Measurements from ENCODE around the gene USP3. TPM values are rescaled to one million over a fixed set of nuclear protein-coding genes. Genes with fewer than 3 reads are reported as not detected.

The USP3 gene, protein sequence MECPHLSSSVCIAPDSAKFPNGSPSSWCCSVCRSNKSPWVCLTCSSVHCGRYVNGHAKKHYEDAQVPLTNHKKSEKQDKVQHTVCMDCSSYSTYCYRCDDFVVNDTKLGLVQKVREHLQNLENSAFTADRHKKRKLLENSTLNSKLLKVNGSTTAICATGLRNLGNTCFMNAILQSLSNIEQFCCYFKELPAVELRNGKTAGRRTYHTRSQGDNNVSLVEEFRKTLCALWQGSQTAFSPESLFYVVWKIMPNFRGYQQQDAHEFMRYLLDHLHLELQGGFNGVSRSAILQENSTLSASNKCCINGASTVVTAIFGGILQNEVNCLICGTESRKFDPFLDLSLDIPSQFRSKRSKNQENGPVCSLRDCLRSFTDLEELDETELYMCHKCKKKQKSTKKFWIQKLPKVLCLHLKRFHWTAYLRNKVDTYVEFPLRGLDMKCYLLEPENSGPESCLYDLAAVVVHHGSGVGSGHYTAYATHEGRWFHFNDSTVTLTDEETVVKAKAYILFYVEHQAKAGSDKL
- total RNA-seq (2014; rRNA removed; shearing (Covaris generic)), result 30.0 and 50.8 TPM in 2 replicates

DNA sequence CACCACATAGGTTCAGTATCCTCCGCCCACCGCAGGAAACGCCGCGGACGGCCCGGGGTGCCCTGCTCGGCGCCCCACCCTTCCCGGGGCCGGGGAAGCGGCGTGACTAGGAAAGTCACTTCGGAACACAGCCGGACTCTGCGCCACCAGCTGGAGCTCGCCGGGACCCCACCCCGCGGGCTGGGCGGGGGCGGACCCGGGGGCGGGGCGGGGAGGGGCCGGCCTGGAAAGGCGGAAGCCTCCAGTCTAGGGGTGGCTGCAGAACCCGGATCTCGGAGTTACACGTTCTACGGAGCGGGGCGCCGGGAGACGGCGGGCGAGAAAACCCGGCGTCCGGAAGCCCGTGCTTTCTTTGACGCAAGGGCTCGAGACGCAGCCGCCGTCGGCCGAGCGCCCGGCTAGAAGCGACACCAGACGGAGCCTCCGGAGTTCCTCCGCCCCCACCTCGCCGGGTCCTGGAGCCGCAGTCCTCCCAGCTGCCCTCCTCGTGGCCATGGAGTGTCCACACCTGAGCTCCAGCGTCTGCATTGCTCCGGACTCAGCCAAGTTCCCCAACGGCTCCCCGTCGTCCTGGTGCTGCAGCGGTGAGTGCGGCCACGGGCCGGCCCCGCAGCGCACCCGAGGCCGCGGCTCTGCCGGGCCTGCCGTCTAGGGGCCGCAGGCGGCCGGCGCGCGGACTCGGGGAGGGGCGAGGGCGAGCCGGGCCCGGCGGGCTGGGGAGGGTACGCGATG is at the start of gene USP3:
TSS of gene USP3 (plus strand) at position 347 of the 732 bp plus-strand sequence. CDS start at position 494, 147 bp downstream.
- H3K27me3 ChIP-seq (ENCODE audit: control insufficient read depth, insufficient read depth, low read length), result peaks cover 83% of the 10 kb centered on the region
- DNase-seq, result peak; percentile 96
- peak within 1 kb of the TSS; percentile 82 for H3K4me3 ChIP-seq (ENCODE audit: insufficient read depth, low read depth, low read length)
- H3K36me3 ChIP-seq (replicated peaks; ENCODE audit: control insufficient read depth, insufficient read depth, low read length), result no peaks in the 10 kb centered on the region

DNA sequence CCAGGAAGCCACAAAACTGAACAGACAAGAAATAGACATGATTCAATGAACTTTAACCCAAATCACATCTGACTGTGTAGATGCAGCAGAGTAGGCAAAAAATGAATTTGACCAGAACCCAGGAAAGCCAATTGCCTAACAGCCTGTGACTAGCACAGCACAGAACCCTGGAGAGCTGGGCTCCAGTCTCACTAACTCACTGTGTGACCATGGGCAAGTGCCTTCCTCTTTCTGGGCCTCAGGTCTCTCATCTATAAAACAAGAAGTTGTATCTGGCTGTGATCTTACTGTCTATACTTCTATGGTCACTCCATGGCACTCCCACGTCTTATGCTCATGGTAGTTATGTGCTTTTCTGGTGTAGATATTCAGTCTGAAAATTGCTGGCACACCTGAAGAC is 48.1 kb upstream of the USP3 start:
- Histone ChIP-seq H3K36me3 (replicated peaks; ENCODE audit: control insufficient read depth, insufficient read depth, low read length) (no peaks in the 10 kb centered on the region), H3K27me3 (ENCODE audit: control insufficient read depth, insufficient read depth, low read length) (peaks cover 5% of the 10 kb centered on the region), H3K4me3 (ENCODE audit: insufficient read depth, low read depth, low read length) (no peak overlapping the region)
- no peak for DNase-seq

DNA sequence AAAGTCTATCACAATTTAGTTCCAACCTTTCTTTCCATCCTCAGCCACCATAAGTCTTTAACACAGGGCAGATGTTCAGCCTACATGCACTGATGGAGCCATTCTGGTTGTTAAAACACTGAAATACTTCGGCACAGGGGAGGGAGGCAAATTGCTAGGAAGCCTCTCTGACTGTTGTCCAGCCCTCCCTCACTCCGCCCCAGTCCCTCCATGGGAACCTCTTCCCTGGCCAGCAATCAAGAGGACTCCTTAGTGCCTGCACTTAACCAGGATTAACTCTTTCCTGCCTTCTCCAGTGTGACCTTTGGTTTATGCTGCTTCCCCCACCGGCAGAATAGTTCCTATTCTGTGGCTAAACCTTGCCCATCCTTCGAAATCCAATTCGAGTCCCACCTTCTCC is 47.0 kb upstream of the USP3 start:
- DNase-seq, result peak; percentile 75
- H3K27me3 ChIP-seq (ENCODE audit: control insufficient read depth, insufficient read depth, low read length), result peaks cover 5% of the 10 kb centered on the region
- H3K36me3 ChIP-seq (replicated peaks; ENCODE audit: control insufficient read depth, insufficient read depth, low read length), result no peaks in the 10 kb centered on the region
- no peak overlapping the region for H3K4me3 ChIP-seq (ENCODE audit: insufficient read depth, low read depth, low read length)

DNA sequence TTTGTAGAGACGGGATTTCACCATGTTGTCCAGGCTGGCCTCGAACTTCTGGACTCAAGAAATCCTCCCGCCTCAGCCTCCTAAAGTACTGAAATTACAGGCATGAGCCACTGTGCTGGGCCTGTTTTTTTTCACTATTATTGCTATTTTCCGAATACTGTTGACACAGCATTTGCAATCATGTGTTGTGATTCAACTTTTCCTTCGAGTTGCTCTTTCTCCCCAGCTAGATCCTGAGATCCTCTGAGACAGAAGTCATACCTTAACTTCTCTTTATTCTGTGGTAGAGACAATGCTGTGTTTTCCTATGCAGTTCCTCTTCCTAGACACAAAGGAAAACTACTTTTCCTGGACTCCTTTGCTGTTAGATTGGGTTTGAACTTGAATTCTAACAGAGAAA is 46.4 kb upstream of the USP3 start:
- H3K36me3 ChIP-seq (replicated peaks; ENCODE audit: control insufficient read depth, insufficient read depth, low read length), result no peaks in the 10 kb centered on the region
- DNase-seq, result no peak
- H3K4me3 ChIP-seq (ENCODE audit: insufficient read depth, low read depth, low read length), result no peak overlapping the region
- peaks cover 5% of the 10 kb centered on the region for H3K27me3 ChIP-seq (ENCODE audit: control insufficient read depth, insufficient read depth, low read length)

DNA sequence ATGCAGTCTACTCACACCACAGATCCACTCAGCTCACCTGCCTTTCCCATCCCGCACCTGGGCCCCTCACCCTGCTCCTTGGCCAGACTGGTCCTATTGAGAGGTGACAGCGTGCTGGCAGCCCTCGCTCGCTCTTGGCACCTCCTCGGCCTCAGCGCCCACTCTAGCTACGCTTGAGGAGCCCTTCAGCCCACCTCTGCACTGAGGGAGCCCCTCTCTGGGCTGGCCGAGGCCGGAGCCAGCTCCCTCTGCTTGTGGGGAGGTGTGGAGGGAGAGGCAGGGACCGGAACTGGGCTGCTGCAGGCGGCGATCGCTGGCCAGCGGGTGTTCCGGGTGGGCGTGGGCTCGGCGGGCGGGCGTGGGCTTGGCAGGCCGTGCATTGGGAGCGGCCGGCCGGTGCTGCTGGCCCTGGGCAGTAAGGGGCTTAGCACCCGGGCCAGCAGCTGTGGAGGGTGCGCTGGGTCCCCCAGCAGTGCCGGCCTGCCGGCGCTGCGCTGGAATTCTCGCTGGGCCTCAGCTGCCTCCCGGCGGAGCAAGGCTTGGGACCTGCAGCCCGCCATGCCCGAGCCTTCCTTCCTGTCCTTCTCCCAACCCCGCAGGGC is 45.5 kb upstream of the USP3 start:
- H3K27me3 ChIP-seq (ENCODE audit: control insufficient read depth, insufficient read depth, low read length), result peaks cover 5% of the 10 kb centered on the region
- DNase-seq, result no peak
- no peak overlapping the region for H3K4me3 ChIP-seq (ENCODE audit: insufficient read depth, low read depth, low read length)
- no peaks in the 10 kb centered on the region for H3K36me3 ChIP-seq (replicated peaks; ENCODE audit: control insufficient read depth, insufficient read depth, low read length)

DNA sequence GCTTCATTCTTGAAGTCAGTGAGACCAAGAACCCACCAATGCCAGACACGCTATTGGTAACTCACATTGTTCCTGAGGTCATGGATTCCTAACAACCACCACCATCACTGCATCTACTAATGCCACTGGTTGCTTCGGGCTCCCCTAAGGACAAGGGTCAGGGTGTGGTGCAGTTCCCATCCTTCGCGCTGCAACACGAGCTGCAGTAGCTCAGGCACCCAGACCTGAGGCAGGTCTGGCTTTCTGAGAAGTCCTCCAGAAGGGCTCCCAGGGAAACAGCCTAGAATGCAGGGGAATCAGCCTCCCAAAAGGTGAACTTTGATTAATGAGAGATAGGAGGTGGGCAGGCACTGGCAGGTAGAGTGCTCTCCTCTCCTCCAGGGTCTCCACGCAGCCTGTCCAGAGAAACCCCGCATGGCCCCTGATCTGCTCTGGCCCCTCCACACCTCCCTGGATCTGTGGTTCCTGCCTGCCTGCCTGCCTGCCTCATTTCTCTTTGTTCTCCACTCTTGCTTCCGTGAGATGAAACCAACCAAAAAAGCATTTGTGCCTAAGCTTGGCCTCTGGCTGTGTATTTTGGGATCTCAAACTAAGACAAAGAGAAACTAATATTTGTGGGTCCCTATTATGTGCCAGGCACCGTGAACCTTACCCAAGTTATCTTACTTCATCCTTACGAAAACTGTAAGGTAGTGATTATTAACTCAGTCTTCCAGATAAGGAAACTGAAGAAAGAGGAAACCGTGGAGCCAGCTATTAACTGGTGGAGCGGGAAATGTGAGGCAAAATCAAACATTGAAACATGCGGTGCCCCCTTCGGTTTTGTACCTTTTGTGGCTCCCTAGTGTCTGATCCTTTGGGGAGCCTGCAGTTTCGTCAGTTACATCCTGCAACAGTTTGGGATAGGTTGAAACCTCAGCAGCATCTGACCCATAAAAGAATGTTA is 43.9 kb upstream of the USP3 start:
- Histone ChIP-seq H3K36me3 (replicated peaks; ENCODE audit: control insufficient read depth, insufficient read depth, low read length) (no peaks in the 10 kb centered on the region), H3K27me3 (ENCODE audit: control insufficient read depth, insufficient read depth, low read length) (peaks cover 5% of the 10 kb centered on the region), H3K4me3 (ENCODE audit: insufficient read depth, low read depth, low read length) (peak overlapping the region; percentile 11; the same call in 1 of the 2 replicates)
- no peak for DNase-seq

DNA sequence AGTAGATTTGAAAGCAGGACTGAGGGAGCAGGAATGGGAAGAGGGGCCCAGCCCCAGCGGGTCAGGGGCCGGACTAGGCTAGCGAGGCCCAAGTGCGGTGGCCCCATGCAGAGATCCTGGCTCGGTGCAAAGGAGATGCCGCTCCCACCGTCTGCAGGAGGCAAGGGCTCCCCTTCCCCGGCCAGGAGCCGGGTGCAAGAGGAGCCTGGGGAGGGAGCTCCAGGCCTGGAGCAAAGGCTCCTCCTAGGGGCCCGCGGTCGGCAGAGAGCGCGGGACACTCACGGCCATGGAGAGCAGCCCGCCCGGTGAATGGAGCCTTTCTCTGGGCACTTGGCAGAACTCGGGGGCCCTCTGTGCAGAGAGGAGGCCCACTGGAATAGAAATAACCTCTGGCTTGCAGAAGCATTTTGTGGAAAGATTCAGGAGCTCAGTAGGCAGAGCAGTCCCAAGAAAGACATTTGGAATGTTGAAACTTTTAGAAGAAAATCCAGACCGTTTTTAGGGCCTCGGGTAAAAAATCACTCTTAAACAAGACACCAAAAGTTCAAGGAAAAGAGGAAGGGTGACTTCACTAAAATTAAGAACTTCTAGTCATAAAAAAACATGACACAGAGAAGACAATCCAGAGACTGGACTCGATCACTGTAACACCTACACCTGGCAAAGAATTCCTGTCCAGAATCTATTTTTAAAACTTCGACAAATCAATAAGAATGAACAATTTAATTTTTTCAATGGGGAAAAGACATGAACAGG is 43.0 kb upstream of the USP3 start:
- no peaks in the 10 kb centered on the region for H3K36me3 ChIP-seq (replicated peaks; ENCODE audit: control insufficient read depth, insufficient read depth, low read length)
- peak; percentile 92 for DNase-seq
- peak overlapping the region; percentile 11; the same call in 1 of the 2 replicates for H3K4me3 ChIP-seq (ENCODE audit: insufficient read depth, low read depth, low read length)
- H3K27me3 ChIP-seq (ENCODE audit: control insufficient read depth, insufficient read depth, low read length), result peaks cover 5% of the 10 kb centered on the region

DNA sequence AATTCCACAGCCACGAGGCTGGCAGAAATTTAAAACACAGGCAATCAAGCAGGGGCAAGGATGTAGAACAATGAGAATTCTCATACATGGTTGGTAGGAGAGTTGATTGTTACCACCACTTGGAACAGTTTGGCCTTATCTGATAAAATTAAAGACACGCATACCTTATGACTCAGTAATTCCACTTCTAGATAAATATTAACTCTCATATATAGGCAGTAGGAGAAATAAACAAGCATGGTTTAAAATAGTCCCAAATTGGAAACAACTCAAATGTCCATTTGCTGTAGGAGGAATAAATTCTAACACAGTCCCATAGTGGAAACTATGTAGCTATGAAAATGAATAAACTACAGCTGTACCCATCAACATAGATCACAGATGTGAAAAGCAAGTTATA is 42.3 kb upstream of the USP3 start:
- peaks cover 5% of the 10 kb centered on the region for H3K27me3 ChIP-seq (ENCODE audit: control insufficient read depth, insufficient read depth, low read length)
- H3K36me3 ChIP-seq (replicated peaks; ENCODE audit: control insufficient read depth, insufficient read depth, low read length), result no peaks in the 10 kb centered on the region
- no peak overlapping the region for H3K4me3 ChIP-seq (ENCODE audit: insufficient read depth, low read depth, low read length)
- DNase-seq, result no peak

DNA sequence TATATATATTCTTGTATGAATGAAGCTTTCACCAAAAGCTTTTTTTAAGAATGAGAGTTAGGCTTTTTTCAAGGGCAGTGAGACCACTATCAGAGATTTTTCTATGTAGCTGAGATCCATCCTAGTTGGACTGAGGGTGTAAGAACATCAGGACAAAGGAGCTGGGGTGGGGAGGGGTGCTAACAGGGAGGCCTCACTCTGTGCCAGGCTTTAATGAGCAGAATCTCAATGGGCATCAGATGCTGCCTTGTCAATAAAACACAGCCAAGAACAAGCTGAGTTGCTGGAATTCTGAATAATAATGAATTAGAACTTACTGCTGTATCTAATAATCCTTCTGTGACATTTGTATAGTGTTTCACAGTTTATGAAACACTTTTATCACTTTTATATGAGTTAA is 41.4 kb upstream of the USP3 start:
- peaks cover 5% of the 10 kb centered on the region for H3K27me3 ChIP-seq (ENCODE audit: control insufficient read depth, insufficient read depth, low read length)
- no peak for DNase-seq
- H3K4me3 ChIP-seq (ENCODE audit: insufficient read depth, low read depth, low read length), result no peak overlapping the region
- no peaks in the 10 kb centered on the region for H3K36me3 ChIP-seq (replicated peaks; ENCODE audit: control insufficient read depth, insufficient read depth, low read length)

DNA sequence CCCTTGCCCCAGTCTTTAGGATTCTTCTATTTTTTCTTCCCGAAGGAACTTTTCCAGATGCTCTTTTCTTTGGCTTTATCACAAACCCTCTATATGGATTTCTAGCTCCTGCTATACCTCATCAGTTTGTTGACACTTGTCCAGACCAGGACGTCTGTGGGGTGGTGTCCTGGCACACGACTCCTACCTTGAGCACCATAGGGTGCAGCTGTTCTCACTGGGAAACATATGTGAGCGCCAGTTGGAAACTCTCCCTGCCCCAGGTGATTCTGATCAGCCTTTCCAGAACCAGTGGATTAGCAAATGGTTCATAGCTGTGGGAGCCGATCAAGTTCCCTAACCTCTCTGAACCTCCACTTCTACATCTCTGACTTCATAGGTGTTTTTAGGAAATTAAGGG is 40.6 kb upstream of the USP3 start:
- DNase-seq, result no peak

DNA sequence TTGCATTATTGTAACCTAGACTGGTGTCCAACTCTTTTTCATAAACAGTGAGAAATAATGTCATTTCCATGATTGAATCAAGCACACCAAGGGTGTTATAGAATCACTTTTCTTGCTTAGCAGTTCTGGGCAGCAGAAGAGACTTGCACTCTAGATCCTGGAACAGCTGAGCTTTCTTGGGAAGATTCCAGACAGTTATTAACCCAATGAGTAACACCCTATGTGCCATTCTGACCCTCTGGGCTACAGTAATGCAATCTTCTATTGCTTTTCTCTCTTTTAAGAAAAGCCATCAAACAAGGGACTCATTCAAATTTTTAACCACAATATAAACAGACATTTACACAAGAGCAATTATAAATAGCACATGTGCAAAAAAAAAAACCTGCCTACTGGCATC is 39.3 kb upstream of the USP3 start:
- H3K36me3 ChIP-seq (replicated peaks; ENCODE audit: control insufficient read depth, insufficient read depth, low read length), result no peaks in the 10 kb centered on the region
- no peak for DNase-seq
- no peak overlapping the region for H3K4me3 ChIP-seq (ENCODE audit: insufficient read depth, low read depth, low read length)
- H3K27me3 ChIP-seq (ENCODE audit: control insufficient read depth, insufficient read depth, low read length), result peaks cover 4% of the 10 kb centered on the region

More for the DNA sequence above, 40.6 kb upstream of the USP3 start:
- Histone ChIP-seq H3K36me3 (replicated peaks; ENCODE audit: control insufficient read depth, insufficient read depth, low read length) (no peaks in the 10 kb centered on the region), H3K4me3 (ENCODE audit: insufficient read depth, low read depth, low read length) (no peak overlapping the region), H3K27me3 (ENCODE audit: control insufficient read depth, insufficient read depth, low read length) (peaks cover 5% of the 10 kb centered on the region)

DNA sequence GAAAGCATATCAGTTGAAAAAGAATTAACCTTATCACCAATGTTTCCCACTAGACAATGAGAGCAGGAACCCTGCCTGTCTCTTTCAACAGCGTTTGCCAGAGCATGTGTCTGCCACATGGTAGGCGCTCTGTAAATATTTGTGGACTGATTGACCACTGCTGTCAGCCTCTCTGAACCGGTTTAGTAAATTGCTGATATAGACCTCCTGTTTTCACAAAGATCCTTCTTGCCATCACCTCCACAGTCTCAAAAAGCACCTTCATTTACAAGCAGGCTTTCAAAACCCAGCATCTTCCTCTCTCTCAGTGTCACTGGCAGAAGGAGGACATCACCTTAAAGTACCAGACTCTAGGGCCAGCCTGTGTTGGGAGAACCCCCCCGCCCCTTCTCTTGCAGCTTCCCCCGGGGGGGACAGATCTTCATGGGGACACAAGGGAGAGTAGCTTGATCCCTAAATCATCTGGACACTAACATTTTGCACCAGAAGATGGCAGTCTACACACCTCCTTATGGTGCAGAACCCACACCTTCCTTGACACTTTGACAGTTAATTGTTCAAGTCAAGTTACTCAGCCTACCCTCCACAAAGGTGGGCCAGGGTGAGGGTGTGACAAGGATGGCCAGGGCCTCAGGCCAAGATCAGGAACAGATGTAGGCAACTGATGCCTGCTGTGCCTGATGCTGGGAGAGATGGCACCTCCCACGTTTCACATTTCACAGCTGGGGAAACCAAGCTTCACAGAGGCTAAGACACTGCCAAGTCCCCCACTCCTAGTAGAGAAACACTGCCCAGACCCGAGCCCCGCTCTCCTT is 37.8 kb upstream of the USP3 start:
- Histone ChIP-seq H3K36me3 (replicated peaks; ENCODE audit: control insufficient read depth, insufficient read depth, low read length) (no peaks in the 10 kb centered on the region), H3K27me3 (ENCODE audit: control insufficient read depth, insufficient read depth, low read length) (no peaks in the 10 kb centered on the region), H3K4me3 (ENCODE audit: insufficient read depth, low read depth, low read length) (no peak overlapping the region)
- peak; percentile 89 for DNase-seq

DNA sequence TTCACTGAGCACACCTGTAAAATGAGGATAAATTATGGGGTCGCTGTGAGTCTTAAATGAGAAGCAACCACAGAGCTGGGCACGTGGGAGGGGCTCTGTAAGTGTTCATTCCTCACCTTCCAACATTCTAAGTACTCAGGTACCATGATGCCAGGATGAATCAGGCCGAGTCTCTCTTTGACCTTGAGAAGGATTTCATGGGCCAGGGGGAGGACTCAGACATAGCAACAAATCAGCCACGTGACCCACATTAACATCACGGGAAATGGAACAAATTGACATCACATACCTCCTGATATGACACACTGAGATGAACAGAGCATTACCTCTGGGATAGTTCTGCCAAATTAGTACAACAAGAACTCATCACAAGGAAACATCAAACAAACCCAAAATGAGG is 35.2 kb upstream of the USP3 start:
- DNase-seq, result no peak
- H3K4me3 ChIP-seq (ENCODE audit: insufficient read depth, low read depth, low read length), result no peak overlapping the region
- H3K36me3 ChIP-seq (replicated peaks; ENCODE audit: control insufficient read depth, insufficient read depth, low read length), result no peaks in the 10 kb centered on the region
- no peaks in the 10 kb centered on the region for H3K27me3 ChIP-seq (ENCODE audit: control insufficient read depth, insufficient read depth, low read length)

All from H7 (cell line).